ENCODE results near the gene FRRS1.

The FRRS1 gene

GRCh38 chr1:99726818-99727217, 39.6 kb downstream of the FRRS1 start:
- Histone ChIP-seq H3K36me3 (ENCODE audit: insufficient read depth, low read length) (no peaks in the 10 kb centered on the region), H3K9me3 (replicated peaks; ENCODE audit: low read length) (no peaks in the 10 kb centered on the region), H3K9ac (ENCODE audit: low read depth, low read length) (no peak overlapping the region), H3K4me1 (ENCODE audit: control insufficient read depth, insufficient read depth, low read length) (peaks cover 22% of the 10 kb centered on the region), H3K4me3 (ENCODE audit: low read length) (no peak overlapping the region), H3K27me3 (ENCODE audit: control insufficient read depth, insufficient read depth, low read length) (no peaks in the 10 kb centered on the region), H3K4me2 (ENCODE audit: low read length) (no peak overlapping the region)

- no peaks in the 10 kb centered on the region for H3K9me3 ChIP-seq (replicated peaks; ENCODE audit: low read length)
- H3K36me3 ChIP-seq (ENCODE audit: insufficient read depth, low read length): no peaks in the 10 kb centered on the region
- no peak overlapping the region for H3K4me2 ChIP-seq (ENCODE audit: low read length)
- no peaks in the 10 kb centered on the region for H3K27me3 ChIP-seq (ENCODE audit: control insufficient read depth, insufficient read depth, low read length)
- H3K4me1 ChIP-seq (ENCODE audit: control insufficient read depth, insufficient read depth, low read length): peaks cover 18% of the 10 kb centered on the region
- no peak overlapping the region for H3K9ac ChIP-seq (ENCODE audit: low read depth, low read length)
- H3K4me3 ChIP-seq (ENCODE audit: low read length): no peak overlapping the region
These were observed 40.0 kb downstream of the FRRS1 start for GRCh38 chr1:99726407-99726806.

- Histone ChIP-seq H3K9me3 (replicated peaks; ENCODE audit: low read length) (no peaks in the 10 kb centered on the region), H3K4me3 (ENCODE audit: low read length) (no peak overlapping the region), H3K9ac (ENCODE audit: low read depth, low read length) (no peak overlapping the region), H3K36me3 (ENCODE audit: insufficient read depth, low read length) (no peaks in the 10 kb centered on the region), H3K4me1 (ENCODE audit: control insufficient read depth, insufficient read depth, low read length) (peaks cover 15% of the 10 kb centered on the region), H3K4me2 (ENCODE audit: low read length) (no peak overlapping the region), H3K27me3 (ENCODE audit: control insufficient read depth, insufficient read depth, low read length) (no peaks in the 10 kb centered on the region)
These were observed 40.4 kb downstream of the FRRS1 start for GRCh38 chr1:99725996-99726395.

GRCh38 chr1:99723251-99723650, 43.2 kb downstream of the FRRS1 start:
- H3K36me3 ChIP-seq (ENCODE audit: insufficient read depth, low read length): no peaks in the 10 kb centered on the region
- peaks cover 13% of the 10 kb centered on the region for H3K4me1 ChIP-seq (ENCODE audit: control insufficient read depth, insufficient read depth, low read length)
- no peaks in the 10 kb centered on the region for H3K27me3 ChIP-seq (ENCODE audit: control insufficient read depth, insufficient read depth, low read length)
- no peak overlapping the region for H3K4me2 ChIP-seq (ENCODE audit: low read length)
- H3K9ac ChIP-seq (ENCODE audit: low read depth, low read length): no peak overlapping the region
- H3K4me3 ChIP-seq (ENCODE audit: low read length): no peak overlapping the region
- no peaks in the 10 kb centered on the region for H3K9me3 ChIP-seq (replicated peaks; ENCODE audit: low read length)

GRCh38 chr1:99717005-99717404, 49.4 kb downstream of the FRRS1 start:
- Histone ChIP-seq H3K4me1 (ENCODE audit: control insufficient read depth, insufficient read depth, low read length) (peaks cover 4% of the 10 kb centered on the region), H3K27me3 (ENCODE audit: control insufficient read depth, insufficient read depth, low read length) (no peaks in the 10 kb centered on the region), H3K4me3 (ENCODE audit: low read length) (no peak overlapping the region), H3K9ac (ENCODE audit: low read depth, low read length) (no peak overlapping the region), H3K4me2 (ENCODE audit: low read length) (no peak overlapping the region), H3K9me3 (replicated peaks; ENCODE audit: low read length) (no peaks in the 10 kb centered on the region), H3K36me3 (ENCODE audit: insufficient read depth, low read length) (no peaks in the 10 kb centered on the region)

- Histone ChIP-seq H3K4me2 (ENCODE audit: low read length) (no peak overlapping the region), H3K4me3 (ENCODE audit: low read length) (no peak overlapping the region), H3K9ac (ENCODE audit: low read depth, low read length) (no peak overlapping the region), H3K27me3 (ENCODE audit: control insufficient read depth, insufficient read depth, low read length) (no peaks in the 10 kb centered on the region), H3K36me3 (ENCODE audit: insufficient read depth, low read length) (no peaks in the 10 kb centered on the region), H3K9me3 (replicated peaks; ENCODE audit: low read length) (no peaks in the 10 kb centered on the region), H3K4me1 (ENCODE audit: control insufficient read depth, insufficient read depth, low read length) (no peaks in the 10 kb centered on the region)
These were observed 53.4 kb downstream of the FRRS1 start for GRCh38 chr1:99713006-99713405.

- H3K9me3 ChIP-seq (replicated peaks; ENCODE audit: low read length): no peaks in the 10 kb centered on the region
- no peaks in the 10 kb centered on the region for H3K4me1 ChIP-seq (ENCODE audit: control insufficient read depth, insufficient read depth, low read length)
- H3K9ac ChIP-seq (ENCODE audit: low read depth, low read length): no peak overlapping the region
- no peak overlapping the region for H3K4me3 ChIP-seq (ENCODE audit: low read length)
- no peaks in the 10 kb centered on the region for H3K36me3 ChIP-seq (ENCODE audit: insufficient read depth, low read length)
- no peaks in the 10 kb centered on the region for H3K27me3 ChIP-seq (ENCODE audit: control insufficient read depth, insufficient read depth, low read length)
- H3K4me2 ChIP-seq (ENCODE audit: low read length): no peak overlapping the region
These were observed 55.4 kb downstream of the FRRS1 start for GRCh38 chr1:99710994-99711393.

- H3K4me3 ChIP-seq (ENCODE audit: low read length): no peak overlapping the region
- no peaks in the 10 kb centered on the region for H3K27me3 ChIP-seq (ENCODE audit: control insufficient read depth, insufficient read depth, low read length)
- peaks cover 9% of the 10 kb centered on the region for H3K4me1 ChIP-seq (ENCODE audit: control insufficient read depth, insufficient read depth, low read length)
- H3K9me3 ChIP-seq (replicated peaks; ENCODE audit: low read length): no peaks in the 10 kb centered on the region
- H3K36me3 ChIP-seq (ENCODE audit: insufficient read depth, low read length): no peaks in the 10 kb centered on the region
- H3K4me2 ChIP-seq (ENCODE audit: low read length): no peak overlapping the region
- no peak overlapping the region for H3K9ac ChIP-seq (ENCODE audit: low read depth, low read length)
These were observed 58.8 kb downstream of the FRRS1 start for GRCh38 chr1:99707535-99708142.

GRCh38 chr1:99705385-99705784, 61.0 kb downstream of the FRRS1 start:
- H3K27me3 ChIP-seq (ENCODE audit: control insufficient read depth, insufficient read depth, low read length): no peaks in the 10 kb centered on the region
- no peak overlapping the region for H3K4me3 ChIP-seq (ENCODE audit: low read length)
- H3K4me1 ChIP-seq (ENCODE audit: control insufficient read depth, insufficient read depth, low read length): peaks cover 9% of the 10 kb centered on the region
- H3K9me3 ChIP-seq (replicated peaks; ENCODE audit: low read length): no peaks in the 10 kb centered on the region
- H3K36me3 ChIP-seq (ENCODE audit: insufficient read depth, low read length): no peaks in the 10 kb centered on the region
- no peak overlapping the region for H3K9ac ChIP-seq (ENCODE audit: low read depth, low read length)
- no peak overlapping the region for H3K4me2 ChIP-seq (ENCODE audit: low read length)

- Histone ChIP-seq H3K9ac (ENCODE audit: low read depth, low read length) (no peak overlapping the region), H3K4me1 (ENCODE audit: control insufficient read depth, insufficient read depth, low read length) (peaks cover 9% of the 10 kb centered on the region), H3K9me3 (replicated peaks; ENCODE audit: low read length) (no peaks in the 10 kb centered on the region), H3K27me3 (ENCODE audit: control insufficient read depth, insufficient read depth, low read length) (no peaks in the 10 kb centered on the region), H3K4me2 (ENCODE audit: low read length) (peak overlapping the region; percentile 38), H3K4me3 (ENCODE audit: low read length) (peak overlapping the region; percentile 36), H3K36me3 (ENCODE audit: insufficient read depth, low read length) (no peaks in the 10 kb centered on the region)
These were observed 62.0 kb downstream of the FRRS1 start for GRCh38 chr1:99704356-99704816.

GRCh38 chr1:99702221-99702620, 64.2 kb downstream of the FRRS1 start:
- Histone ChIP-seq H3K4me3 (ENCODE audit: low read length) (no peak overlapping the region), H3K4me1 (ENCODE audit: control insufficient read depth, insufficient read depth, low read length) (peaks cover 9% of the 10 kb centered on the region), H3K4me2 (ENCODE audit: low read length) (no peak overlapping the region), H3K9me3 (replicated peaks; ENCODE audit: low read length) (no peaks in the 10 kb centered on the region), H3K36me3 (ENCODE audit: insufficient read depth, low read length) (no peaks in the 10 kb centered on the region), H3K27me3 (ENCODE audit: control insufficient read depth, insufficient read depth, low read length) (no peaks in the 10 kb centered on the region), H3K9ac (ENCODE audit: low read depth, low read length) (no peak overlapping the region)

- Histone ChIP-seq H3K9me3 (replicated peaks; ENCODE audit: low read length) (no peaks in the 10 kb centered on the region), H3K36me3 (ENCODE audit: insufficient read depth, low read length) (no peaks in the 10 kb centered on the region), H3K4me3 (ENCODE audit: low read length) (no peak overlapping the region), H3K9ac (ENCODE audit: low read depth, low read length) (no peak overlapping the region), H3K27me3 (ENCODE audit: control insufficient read depth, insufficient read depth, low read length) (no peaks in the 10 kb centered on the region), H3K4me1 (ENCODE audit: control insufficient read depth, insufficient read depth, low read length) (peaks cover 9% of the 10 kb centered on the region), H3K4me2 (ENCODE audit: low read length) (no peak overlapping the region)
These were observed 66.4 kb downstream of the FRRS1 start for GRCh38 chr1:99700020-99700419.
